SIG-M5 treated with dmso at 0.1 percent for 504 hours (cell line): ENCODE measurements around the gene GOLGA6A.

Experiments used
- DNase-seq: peaks from one replicate; lab custom pipeline; 2025; ENCODE audit not compliant: unreplicated experiment; lab: John Stamatoyannopoulos, UW

GOLGA6A gene

DNA sequence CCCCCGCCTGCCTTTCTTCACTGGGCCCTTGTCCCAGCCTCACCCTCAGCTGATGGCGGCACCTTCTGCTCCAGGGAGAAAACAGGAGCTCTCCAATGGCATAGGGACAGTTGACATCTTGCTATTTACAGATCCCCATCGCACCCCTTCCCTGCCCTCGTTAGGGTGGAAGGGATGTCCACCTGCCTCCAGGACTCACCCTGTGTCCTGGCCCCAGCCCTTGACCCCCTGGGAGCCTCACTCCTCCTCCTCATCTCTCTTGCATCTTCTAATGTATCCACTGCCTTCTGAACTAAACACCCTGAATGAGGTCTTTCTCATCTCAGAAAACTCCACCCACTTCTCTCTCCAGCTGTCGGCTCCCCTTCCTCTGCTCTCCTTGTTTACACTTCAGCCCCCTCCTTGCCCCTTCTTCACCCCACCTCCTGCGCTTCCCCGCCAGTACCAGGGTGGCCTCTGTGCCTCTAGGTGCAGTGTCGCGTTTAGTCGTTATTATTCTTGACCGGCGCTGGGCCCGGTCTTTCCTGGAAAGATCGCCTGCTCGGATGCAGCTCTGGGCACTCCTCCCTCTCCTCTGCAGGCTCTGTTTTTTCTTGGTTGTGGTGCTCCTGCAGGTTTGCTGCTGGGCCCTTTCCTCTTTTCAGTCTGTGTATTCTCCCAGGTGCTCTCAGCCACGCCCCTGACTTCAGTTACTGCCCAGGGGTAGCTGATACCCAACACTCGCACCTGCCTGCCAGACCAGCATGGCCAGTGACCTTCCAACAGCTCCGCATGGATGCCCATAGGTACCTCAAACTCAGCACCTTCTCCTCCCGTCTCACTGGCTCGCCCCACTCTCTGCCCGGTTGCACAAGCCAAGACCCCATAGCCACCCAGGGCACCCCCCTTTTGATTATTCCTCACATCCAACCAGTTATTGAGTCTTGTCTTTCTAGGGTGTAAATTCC, 44.9 kb downstream of the GOLGA6A start:
- DNase-seq = no peak

DNA sequence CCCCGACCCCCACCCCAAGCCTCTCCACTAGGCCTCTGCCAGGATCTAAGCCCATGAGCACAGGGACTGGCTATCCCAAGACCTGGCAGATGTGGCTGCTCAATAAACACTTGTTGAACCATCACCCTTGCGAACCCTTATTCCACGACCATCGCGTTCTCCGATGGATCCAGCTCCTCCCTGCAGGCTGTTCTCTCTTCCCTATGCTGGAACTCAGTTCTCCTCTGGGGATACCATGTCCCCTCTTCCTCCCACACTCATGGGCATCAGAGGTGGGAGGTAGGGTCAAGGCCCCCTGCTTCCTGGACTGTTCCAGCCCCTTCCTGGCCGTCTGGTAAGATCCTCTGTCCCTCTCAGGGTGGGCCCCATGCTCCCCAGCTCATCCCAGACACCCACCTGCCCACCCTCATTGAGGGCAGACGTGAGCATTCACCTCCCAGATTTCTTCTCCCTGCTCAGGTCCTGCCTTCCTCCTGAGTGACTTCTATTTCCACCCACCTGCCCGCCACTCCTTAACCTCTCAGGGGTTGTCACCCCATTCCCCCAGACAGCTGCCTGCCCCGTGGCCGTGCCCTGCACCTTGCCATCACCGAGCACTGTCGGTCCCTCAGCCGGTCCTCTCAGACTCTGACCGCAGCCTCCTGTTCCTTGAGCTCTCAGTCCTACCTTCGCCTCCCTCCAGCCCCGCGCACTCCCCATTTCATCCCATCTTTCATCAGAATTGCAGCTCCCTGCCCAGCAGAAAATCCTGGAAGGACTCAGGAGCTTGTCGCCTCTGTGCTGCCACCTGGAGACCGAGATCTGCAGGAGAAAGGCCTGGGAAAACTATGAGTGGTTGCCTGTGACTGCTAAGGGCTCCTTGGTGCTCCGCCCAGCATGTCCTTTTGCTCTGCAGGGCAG, 45.8 kb downstream of the GOLGA6A start:
- peak; percentile 28 for DNase-seq

DNA sequence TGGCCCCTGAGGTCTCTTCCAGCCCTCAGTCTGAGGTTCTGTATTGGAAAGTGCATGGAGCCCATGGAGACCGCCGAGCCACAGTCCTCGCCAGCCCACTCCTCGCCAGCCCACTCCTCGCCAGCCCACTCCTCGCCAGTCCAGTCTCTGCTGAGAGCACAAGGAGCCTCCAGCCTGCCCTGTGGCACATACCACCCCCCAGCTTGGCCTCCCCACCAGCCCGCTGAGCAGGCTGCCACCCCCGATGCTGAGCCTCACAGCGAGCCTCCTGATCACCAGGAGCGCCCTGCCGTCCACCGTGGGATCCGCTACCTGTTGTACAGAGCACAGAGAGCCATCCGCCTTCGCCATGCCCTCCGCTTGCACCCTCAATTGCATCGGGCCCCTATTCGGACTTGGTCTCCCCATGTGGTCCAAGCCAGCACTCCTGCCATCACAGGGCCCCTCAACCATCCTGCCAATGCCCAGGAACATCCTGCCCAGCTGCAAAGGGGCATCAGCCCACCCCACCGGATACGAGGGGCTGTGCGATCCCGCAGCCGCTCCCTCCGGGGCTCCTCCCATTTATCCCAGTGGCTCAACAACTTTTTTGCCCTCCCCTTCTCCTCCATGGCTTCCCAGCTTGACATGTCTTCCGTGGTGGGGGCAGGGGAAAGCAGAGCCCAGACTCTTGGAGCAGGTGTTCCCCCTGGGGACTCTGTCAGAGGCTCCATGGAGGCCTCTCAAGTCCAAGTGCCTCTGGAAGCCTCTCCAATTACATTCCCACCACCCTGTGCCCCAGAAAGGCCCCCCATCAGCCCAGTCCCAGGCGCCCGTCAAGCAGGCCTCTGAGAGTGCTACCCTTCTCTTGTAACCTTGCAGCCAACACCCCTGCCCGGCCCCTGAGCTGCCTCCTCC, 47.0 kb downstream of the GOLGA6A start:
- DNase-seq = no peak

DNA sequence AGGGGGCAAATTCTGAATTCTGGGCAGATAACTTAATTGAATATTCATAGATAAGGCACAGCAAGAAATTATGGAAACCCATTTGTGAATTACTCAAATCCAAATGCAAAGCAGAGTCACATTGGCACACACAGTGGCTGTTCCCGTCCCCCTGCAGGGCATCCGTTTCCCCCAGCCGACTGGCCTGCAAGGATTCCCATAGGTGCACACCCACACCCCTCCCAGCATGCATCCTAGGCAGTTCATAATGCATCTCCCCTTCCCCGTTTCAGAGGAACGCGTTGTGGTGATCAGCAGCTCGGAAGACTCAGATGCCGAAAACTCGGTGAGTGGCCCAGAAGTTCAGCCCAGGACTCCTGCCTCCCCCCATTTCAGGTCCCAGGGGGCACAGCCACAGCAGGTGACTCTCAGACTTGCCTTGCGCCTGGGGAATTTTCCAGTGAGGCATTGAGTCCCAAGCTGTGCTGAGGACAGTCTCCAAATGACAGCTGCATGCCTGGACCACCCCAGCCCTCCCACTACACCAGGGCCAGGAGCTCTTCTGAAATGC, 48.1 kb downstream of the GOLGA6A start:
- no peak for DNase-seq

DNA sequence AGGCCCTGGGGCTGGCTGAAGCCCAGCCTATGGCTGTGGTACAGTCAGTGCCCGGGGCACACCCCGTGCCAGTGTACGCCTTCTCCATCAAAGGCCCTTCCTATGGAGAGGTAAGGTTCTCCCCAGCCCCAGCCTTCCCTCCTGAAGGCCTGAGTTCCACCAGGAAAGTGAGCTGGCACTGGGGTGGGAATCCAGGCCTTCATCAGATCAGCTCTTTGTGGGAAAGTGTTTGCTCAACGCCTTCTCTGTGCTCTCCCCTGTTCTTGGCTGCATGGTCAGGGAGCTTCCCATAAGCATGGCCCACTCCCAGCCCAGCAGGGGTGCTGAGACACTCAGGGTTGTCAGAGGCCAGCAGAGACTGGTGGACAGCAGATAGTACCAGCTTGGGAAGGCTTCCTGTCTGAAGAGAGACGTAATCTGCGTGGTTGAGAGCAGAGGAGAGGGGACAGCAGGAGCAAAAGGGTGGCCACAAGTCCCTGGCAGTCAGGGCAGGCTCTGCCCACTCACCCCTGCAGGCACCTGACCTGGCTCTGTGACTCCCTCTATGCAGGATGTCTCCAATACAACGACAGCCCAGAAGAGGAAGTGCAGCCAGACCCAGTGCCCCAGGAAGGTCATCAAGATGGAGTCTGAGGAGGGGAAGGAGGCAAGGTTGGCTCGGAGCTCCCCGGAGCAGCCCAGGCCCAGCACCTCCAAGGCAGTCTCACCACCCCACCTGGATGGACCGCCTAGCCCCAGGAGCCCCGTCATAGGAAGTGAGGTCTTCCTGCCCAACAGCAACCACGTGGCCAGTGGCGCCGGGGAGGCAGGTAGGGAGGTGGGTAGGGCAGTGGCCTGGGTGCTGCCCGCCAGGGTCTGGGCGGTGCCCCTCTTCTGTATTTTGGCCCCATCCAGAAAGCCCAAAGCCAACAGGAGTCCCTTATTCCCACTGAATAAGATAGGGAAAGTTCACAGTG, 49.5 kb downstream of the GOLGA6A start:
- DNase-seq = no peak

DNA sequence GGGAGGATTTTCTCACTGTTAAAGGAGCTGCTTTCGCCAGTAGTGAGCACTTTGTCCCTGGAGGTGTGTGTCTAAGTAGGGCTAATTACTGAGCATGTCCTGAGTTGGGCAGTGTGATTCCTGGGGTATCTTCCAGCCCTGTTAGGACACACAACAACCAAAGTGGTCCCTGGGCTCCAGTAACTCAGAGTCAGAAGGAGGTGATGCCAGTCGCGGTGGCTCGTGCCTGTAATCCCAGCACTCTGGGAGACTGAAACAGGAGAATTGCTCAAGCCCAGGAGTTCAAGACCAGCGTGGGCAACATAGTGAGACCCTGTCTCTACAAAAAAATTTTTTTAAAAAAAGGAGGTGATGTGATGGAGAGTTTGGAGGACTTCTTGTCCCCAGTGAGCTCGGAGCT, 50.3 kb downstream of the GOLGA6A start:
- DNase-seq = no peak

DNA sequence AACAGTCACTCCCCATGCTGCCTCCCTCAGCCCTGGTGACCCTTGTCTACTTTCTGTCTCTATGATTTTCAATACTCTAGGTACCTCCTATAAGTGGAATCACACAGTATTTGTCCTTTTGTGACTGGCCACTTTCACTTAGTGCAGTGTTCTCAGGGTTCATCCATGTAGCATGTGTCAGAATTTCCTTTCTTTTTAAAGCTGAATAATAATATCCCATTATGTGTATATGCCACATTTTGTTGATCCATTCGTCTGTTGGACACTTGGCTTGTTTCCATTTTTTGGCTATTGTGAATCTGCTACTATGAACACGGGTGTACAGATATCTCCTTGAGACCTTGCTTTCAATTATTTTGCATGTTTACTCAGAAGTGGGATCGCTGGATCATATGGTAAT, 53.7 kb downstream of the GOLGA6A start:
- DNase-seq = no peak

DNA sequence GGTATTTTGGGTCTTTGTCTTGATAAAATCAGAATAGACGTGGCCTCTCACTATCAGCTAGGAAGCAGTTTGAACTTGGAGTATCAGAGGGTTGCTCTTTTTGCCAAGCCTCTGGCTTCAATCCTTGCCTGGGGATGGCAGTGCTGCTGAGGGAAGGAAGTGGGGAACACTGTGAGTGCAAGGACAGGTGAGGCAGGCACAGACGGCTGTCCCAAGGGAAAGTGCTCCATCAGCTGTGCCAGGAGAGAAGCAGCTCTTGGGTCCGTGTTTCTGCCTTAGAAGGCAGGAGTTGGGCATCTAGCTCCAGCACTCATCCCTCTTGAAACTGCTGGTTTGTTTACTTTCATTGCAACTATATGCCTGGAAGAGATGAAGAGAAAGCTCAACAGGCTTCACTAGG, 54.7 kb downstream of the GOLGA6A start:
- no peak for DNase-seq

DNA sequence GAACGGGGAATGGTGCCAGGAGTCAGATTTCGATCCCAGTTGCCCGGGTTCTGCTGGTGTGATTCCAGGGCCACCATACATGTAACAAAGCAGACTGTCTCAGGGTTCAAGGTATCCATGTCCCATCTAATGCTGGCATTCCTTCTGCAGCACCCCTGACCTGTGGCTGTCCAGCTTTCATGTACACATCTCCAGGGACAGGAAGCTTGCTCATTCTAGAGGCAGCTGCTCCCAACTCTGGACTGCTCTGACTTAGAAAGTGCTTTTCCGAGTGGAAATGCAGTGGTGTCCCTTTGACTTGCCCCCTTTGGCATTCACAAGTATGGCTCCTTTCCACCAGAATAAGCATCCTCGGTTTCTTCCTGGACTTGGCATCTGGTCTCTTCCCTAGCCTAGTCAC, 56.9 kb downstream of the GOLGA6A start:
- DNase-seq = no peak

DNA sequence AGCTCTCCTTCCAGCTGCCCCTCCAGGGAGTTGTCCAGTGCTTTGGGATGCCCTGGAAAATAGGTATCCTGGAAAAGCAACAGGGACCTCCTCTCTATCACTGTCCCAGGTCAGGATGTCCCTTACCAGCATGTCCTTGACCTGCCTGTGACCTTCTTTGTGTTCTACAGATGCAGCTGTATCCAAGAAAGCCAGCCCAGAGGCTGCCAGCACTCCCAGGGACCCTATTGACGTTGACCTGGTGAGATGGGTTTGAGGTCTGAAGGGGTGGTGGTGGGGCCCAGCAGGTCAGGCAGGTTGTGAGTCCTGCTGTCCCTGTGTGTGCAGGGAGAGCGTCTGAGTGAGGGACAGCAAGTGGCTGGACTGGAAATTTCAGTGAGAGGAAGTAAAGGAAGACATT, 57.7 kb downstream of the GOLGA6A start:
- no peak for DNase-seq

DNA sequence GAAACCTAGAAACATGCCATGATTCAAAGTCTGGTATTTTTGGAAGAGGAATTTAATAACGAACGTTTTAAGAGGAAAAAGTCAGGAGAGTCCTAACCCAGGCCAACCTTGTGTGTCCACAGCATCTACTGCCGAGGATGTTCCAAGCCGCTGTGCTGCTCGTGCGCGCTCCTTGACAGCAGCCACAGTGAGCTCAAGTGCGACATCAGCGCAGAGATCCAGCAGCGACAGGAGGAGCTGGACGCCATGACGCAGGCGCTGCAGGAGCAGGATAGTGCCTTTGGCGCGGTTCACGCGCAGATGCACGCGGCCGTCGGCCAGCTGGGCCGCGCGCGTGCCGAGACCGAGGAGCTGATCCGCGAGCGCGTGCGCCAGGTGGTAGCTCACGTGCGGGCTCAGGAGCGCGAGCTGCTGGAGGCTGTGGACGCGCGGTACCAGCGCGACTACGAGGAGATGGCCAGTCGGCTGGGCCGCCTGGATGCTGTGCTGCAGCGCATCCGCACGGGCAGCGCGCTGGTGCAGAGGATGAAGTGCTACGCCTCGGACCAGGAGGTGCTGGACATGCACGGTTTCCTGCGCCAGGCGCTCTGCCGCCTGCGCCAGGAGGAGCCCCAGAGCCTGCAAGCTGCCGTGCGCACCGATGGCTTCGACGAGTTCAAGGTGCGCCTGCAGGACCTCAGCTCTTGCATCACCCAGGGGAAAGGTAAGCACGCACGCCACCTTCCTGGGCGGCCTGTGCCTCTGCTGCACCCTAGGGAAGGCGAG, 59.5 kb downstream of the GOLGA6A start:
- no peak for DNase-seq
